Endothelial cell of umbilical vein (primary cell): ENCODE data around the gene ITGAE. TPM values are rescaled to one million over a fixed set of nuclear protein-coding genes. Genes with fewer than 3 reads are reported as not detected.

Experiments
- BruUV-seq: library from RNA; stranded (reverse); fragments of 400-500 nt; replicated peaks from 2 replicates; lab custom pipeline; 2021; lab: Mats Ljungman, UMichigan
- CTCF ChIA-PET: fragments of 300-600, 350-600 bp; sonication (Branson Sonifier 250); formaldehyde crosslinking; loops from one replicate; lab custom pipeline; 2021; ENCODE audit warnings: antibody characterized with exemption, inconsistent platforms; lab: Charles Lee
- POLR2A ChIA-PET: fragments of 300-600, 350-600 bp; sonication (Branson Sonifier 250); formaldehyde crosslinking; loops from one replicate; lab custom pipeline; 2021; ENCODE audit warnings: antibody characterized with exemption, inconsistent platforms; lab: Charles Lee
- DNase-seq: peaks from one replicate; pipeline ENCODE4 v3.0.0-alpha.2; 2011; ENCODE audit warnings: low read depth, low spot score
- FAIRE-seq: peaks from 2 replicates; lab custom pipeline; 2011; peaks lifted over from hg19 to GRCh38; lab: Jason Lieb, UNC
- H2AFZ ChIP-seq: 2 replicates; pipeline ENCODE4 v1.6.0; 2012; ENCODE audit warnings: low read depth, low read length, control low read depth, inconsistent platforms
- H3K27ac ChIP-seq: 2 replicates; pipeline ENCODE4 v1.5.1; 2011; ENCODE audit warnings: low read depth, mild to moderate bottlenecking, control low read depth, low read length, moderate library complexity; ENCODE audit not compliant: insufficient read depth
- H3K27me3 ChIP-seq, 2 experiments: 2 replicates each; pipeline versions ENCODE4 v1.6.0 to v1.6.1; 2011; ENCODE audit warnings: low read length in 2 of 2, mixed read lengths in 1 of 2; ENCODE audit not compliant: control insufficient read depth in 2 of 2, insufficient read depth in 2 of 2
- H3K36me3 ChIP-seq, 2 experiments: 2 replicates in 1 of 2; 3 replicates in 1 of 2; pipeline ENCODE4 v1.5.1; 2011; ENCODE audit warnings: low read length in 2 of 2, mild to moderate bottlenecking in 1 of 2, moderate library complexity in 1 of 2; ENCODE audit not compliant: control insufficient read depth in 2 of 2, insufficient read depth in 2 of 2; ENCODE audit errors: extremely low read depth in 1 of 2
- H3K4me1 ChIP-seq: 3 replicates; pipeline ENCODE4 v1.5.1; 2011; ENCODE audit warnings: mild to moderate bottlenecking, low read length; ENCODE audit not compliant: control insufficient read depth, insufficient read depth; ENCODE audit errors: extremely low read depth
- H3K4me2 ChIP-seq: 2 replicates; pipeline ENCODE4 v1.6.1; 2011; ENCODE audit warnings: low read length, control low read depth, mixed read lengths; ENCODE audit not compliant: insufficient read depth
- H3K4me3 ChIP-seq, 3 experiments: fragments of 200-600 bp in 1 of 3; sonication (generic), shearing (Covaris generic) in 1 of 3; replicated peaks in 1 of 3; 2 replicates each; pipeline ENCODE4 v1.5.1; 2011 to 2016; ENCODE audit warnings: control low read depth in 3 of 3, low read length in 3 of 3, mild to moderate bottlenecking in 2 of 3, inconsistent platforms in 1 of 3, low read depth in 1 of 3, moderate library complexity in 1 of 3; ENCODE audit not compliant: insufficient read depth in 1 of 3
- H3K79me2 ChIP-seq: 2 replicates; pipeline ENCODE4 v1.6.0; 2012; ENCODE audit warnings: low read length, inconsistent platforms; ENCODE audit not compliant: control insufficient read depth, insufficient read depth
- H3K9ac ChIP-seq: replicated peaks from 2 replicates; pipeline ENCODE3; 2011; ENCODE audit warnings: low read length, control low read depth; ENCODE audit not compliant: insufficient read depth; ENCODE audit errors: extremely low read depth
- H3K9me1 ChIP-seq: replicated peaks from 3 replicates; pipeline ENCODE4 v1.6.0; 2011; ENCODE audit warnings: mild to moderate bottlenecking, low read length; ENCODE audit not compliant: control insufficient read depth, insufficient read depth; ENCODE audit errors: extremely low read depth
- H3K9me3 ChIP-seq: replicated peaks from 2 replicates; pipeline ENCODE4 v1.5.1; 2012; ENCODE audit warnings: low read length, inconsistent platforms; ENCODE audit not compliant: control insufficient read depth, insufficient read depth
- H4K20me1 ChIP-seq: replicated peaks from 2 replicates; pipeline ENCODE3; 2011; ENCODE audit warnings: mild to moderate bottlenecking, low read length; ENCODE audit not compliant: control insufficient read depth, insufficient read depth; ENCODE audit errors: extremely low read depth
- CTCF ChIP-seq, 2 donors: IDR thresholded peaks; 1 replicate in 1 of 2; 2 replicates in 1 of 2; pipeline ENCODE4 v1.5.1; 2011; ENCODE audit warnings: low read length in 2 of 2, mild to moderate bottlenecking in 2 of 2, moderate library complexity in 2 of 2, control low read depth in 1 of 2, inconsistent platforms in 1 of 2, low read depth in 1 of 2; ENCODE audit not compliant: insufficient read depth in 1 of 2; ENCODE audit errors: extremely low read depth in 1 of 2
- GATA2 ChIP-seq: IDR thresholded peaks from 2 replicates; pipeline ENCODE4 v1.7.0; 2011; ENCODE audit warnings: low read depth, mild to moderate bottlenecking, moderate library complexity, mixed read lengths, low read length; ENCODE audit not compliant: insufficient read length, insufficient read depth
- MYC ChIP-seq: IDR thresholded peaks from one replicate; pipeline ENCODE4 v1.6.1; 2011; ENCODE audit warnings: mild to moderate bottlenecking, low read depth, low read length
- dilution Hi-C: fragments of 300-500 bp; cut with MboI; formaldehyde crosslinking; loops from one replicate; pipeline ENCODE4 v1.15.0; 2019; ENCODE audit warnings: low sequenced_read_pairs; ENCODE audit not compliant: extremely low pct_ligation_motif_present
- intact Hi-C: fragments of 100-400 bp; cut with micrococcal nuclease; formaldehyde crosslinking; loops from one replicate; pipeline ENCODE4 v1.10.0; 2022
- polyA plus RNA-seq, 4 experiments: library from polyadenylated mRNA; depleted of rRNA in 3 of 4; stranded (reverse) in 3 of 4; unstranded in 1 of 4; fragments of >200 nt; gene quantifications; 2 replicates each; pipeline versions ENCODE4 v1.2.1 to v1.2.3, GENCODE V29; 2011 to 2012; ENCODE audit warnings: missing spikeins in 1 of 4
- total RNA-seq: library from RNA; stranded (reverse); gene quantifications from 2 replicates; pipeline ENCODE4 v1.2.3, GENCODE V29; 2021
- TF ChIP-seq, protein P1 (sequence below): IDR thresholded peaks from 2 replicates; pipeline ENCODE4 v1.6.1; 2011; ENCODE audit not compliant: insufficient read depth, insufficient read length

Gene ITGAE
- total and polyA plus RNA-seq, 2 donors (not counting 3 experiments of a cell fraction or from before 2014, with no cell fraction given), result 29.6 to 71.6 TPM

- TF ChIP-seq GATA2 (no peak), CTCF (IDR thresholded peaks at IDR 0.05; ENCODE audit: extremely low read depth in 1 of 2, insufficient read depth in 1 of 2, low read depth in 1 of 2, low read length in 2 of 2) (no peak), MYC (no peak)
- TF ChIP-seq, protein P1, sequence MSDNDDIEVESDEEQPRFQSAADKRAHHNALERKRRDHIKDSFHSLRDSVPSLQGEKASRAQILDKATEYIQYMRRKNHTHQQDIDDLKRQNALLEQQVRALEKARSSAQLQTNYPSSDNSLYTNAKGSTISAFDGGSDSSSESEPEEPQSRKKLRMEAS, result no peak
- no peaks in the 10 kb centered on the region for H3K9me3 ChIP-seq
- H3K79me2 ChIP-seq, result no peaks in the 10 kb centered on the region
- dilution Hi-C loops, result no loop called here
- no peaks in the 10 kb centered on the region for H4K20me1 ChIP-seq
- ChIA-PET POLR2A (no interaction called here), CTCF (no interaction called here)
- no peak overlapping the region for H3K9ac ChIP-seq
- peaks cover 2 to 4% of the 10 kb centered on the region in 2 experiments for H3K27me3 ChIP-seq
- H3K4me2 ChIP-seq, result no peak overlapping the region
- DNase-seq (no peak), FAIRE-seq (no peak)
- no peaks in the 10 kb centered on the region for H3K4me1 ChIP-seq
- BruUV-seq, result no TSS peak
- no peaks in the 10 kb centered on the region for H3K36me3 ChIP-seq
- intact Hi-C loops, result no loop called here
- no peak overlapping the region for H3K4me3 ChIP-seq
- H3K27ac ChIP-seq, result no peak overlapping the region
- H2AFZ ChIP-seq, result no peak overlapping the region
- H3K9me1 ChIP-seq, result no peaks in the 10 kb centered on the region
Observed at GRCh38 chr17:3689262-3690093, 111.5 kb downstream of the ITGAE start.
